Activated CD4-positive, alpha-beta memory T cell treated with anti-CD3 and anti-CD28 coated beads for 36 hours (primary cell): ENCODE measurements around the gene DENND1C. TPM values are rescaled to one million over a fixed set of nuclear protein-coding genes. Genes with fewer than 3 reads are reported as not detected.

ENCODE experiments used
- CTCF ChIA-PET: fragments of 350-600 bp; sonication (Branson Sonifier 250); formaldehyde crosslinking; loops from one replicate; lab custom pipeline; 2021; ENCODE audit warnings: antibody characterized with exemption, inconsistent platforms; lab: Charles Lee
- POLR2A ChIA-PET: fragments of 350-600 bp; sonication (Branson Sonifier 250); formaldehyde crosslinking; loops from one replicate; lab custom pipeline; 2021; ENCODE audit warnings: antibody characterized with exemption; lab: Charles Lee
- DNase-seq: peaks from one replicate; pipeline ENCODE4 v3.0.0-alpha.2; 2020
- H3K27ac Mint-ChIP-seq: one replicate; pipeline ENCODE4 v1.8.0; 2021; ENCODE audit warnings: mixed read lengths
- H3K27me3 Mint-ChIP-seq: one replicate; pipeline ENCODE4 v1.8.0; 2021; ENCODE audit warnings: mixed read lengths
- H3K36me3 Mint-ChIP-seq: one replicate; pipeline ENCODE4 v1.8.0; 2021; ENCODE audit warnings: mixed read lengths
- H3K4me1 Mint-ChIP-seq: one replicate; pipeline ENCODE4 v1.8.0; 2021; ENCODE audit warnings: low read depth, mixed read lengths
- H3K4me3 Mint-ChIP-seq: one replicate; pipeline ENCODE4 v1.8.0; 2021; ENCODE audit warnings: mild to moderate bottlenecking, mixed read lengths
- H3K9me3 Mint-ChIP-seq: one replicate; pipeline ENCODE4 v1.8.0; 2021; ENCODE audit warnings: mixed read lengths
- intact Hi-C: fragments of 100-400 bp; cut with micrococcal nuclease; formaldehyde crosslinking; loops from one replicate; pipeline ENCODE4 v1.15.1; 2023
- total RNA-seq, 2 experiments: library from RNA; stranded (reverse); gene quantifications; one replicate each; pipeline ENCODE4 v1.2.3, GENCODE V29; 2021

Gene DENND1C
- total RNA-seq, 2 experiments from 2014 or later = 62.1 to 69.3 TPM

- Mint-ChIP-seq H3K27ac (no peak overlapping the region), H3K36me3 (peaks cover 14% of the 10 kb centered on the region), H3K4me1 (peaks cover 14% of the 10 kb centered on the region), H3K9me3 (no peaks in the 10 kb centered on the region), H3K4me3 (no peak overlapping the region), H3K27me3 (no peaks in the 10 kb centered on the region)
- intact Hi-C loops = no loop called here
- ChIA-PET POLR2A (interaction anchor here (1.4 kb wide), 1 partner anchor 51 kb away, joined by 3 read pairs; the partner anchor contains the start of gene KHSRP), CTCF (no interaction called here)
- no peak for DNase-seq
Observed at GRCh38 chr19:6475321-6476108, 6.1 kb downstream of the DENND1C start.

GRCh38 chr19:6473647-6474046 is 7.9 kb downstream of the DENND1C start:
- POLR2A ChIA-PET = no interaction called here
- Mint-ChIP-seq H3K36me3 (peaks cover 21% of the 10 kb centered on the region), H3K4me1 (peaks cover 5% of the 10 kb centered on the region), H3K27ac (no peak overlapping the region), H3K4me3 (no peak overlapping the region), H3K27me3 (no peaks in the 10 kb centered on the region), H3K9me3 (no peaks in the 10 kb centered on the region)
- no peak for DNase-seq
- intact Hi-C loops = no loop called here
- CTCF ChIA-PET = interaction anchor here (0.9 kb wide), 1 partner anchor 8 kb away, joined by 3 read pairs; the partner anchor contains the start of gene DENND1C

GRCh38 chr19:6472713-6473112 is 8.9 kb downstream of the DENND1C start:
- DNase-seq = no peak
- peaks cover 26% of the 10 kb centered on the region for H3K36me3 Mint-ChIP-seq
- H3K4me3 Mint-ChIP-seq = no peak overlapping the region
- intact Hi-C loops = no loop called here
- no peak overlapping the region for H3K27ac Mint-ChIP-seq
- ChIA-PET CTCF (interaction anchor here (0.9 kb wide), 1 partner anchor 9 kb away, joined by 3 read pairs; the partner anchor contains the start of gene DENND1C), POLR2A (interaction anchor here (0.6 kb wide), 1 partner anchor 112 kb away, joined by 3 read pairs; the partner anchor contains the start of gene CLPP)
- H3K27me3 Mint-ChIP-seq = no peaks in the 10 kb centered on the region
- H3K9me3 Mint-ChIP-seq = no peaks in the 10 kb centered on the region
- H3K4me1 Mint-ChIP-seq = peaks cover 5% of the 10 kb centered on the region

GRCh38 chr19:6471076-6471475 is 10.5 kb downstream of the DENND1C start:
- Mint-ChIP-seq H3K4me3 (no peak overlapping the region), H3K27me3 (no peaks in the 10 kb centered on the region), H3K27ac (no peak overlapping the region), H3K4me1 (peaks cover 5% of the 10 kb centered on the region), H3K9me3 (no peaks in the 10 kb centered on the region), H3K36me3 (peaks cover 20% of the 10 kb centered on the region)
- intact Hi-C loops = no loop called here
- POLR2A ChIA-PET = no interaction called here
- no peak for DNase-seq
- CTCF ChIA-PET = no interaction called here

- no peaks in the 10 kb centered on the region for H3K27me3 Mint-ChIP-seq
- DNase-seq = no peak
- H3K4me3 Mint-ChIP-seq = no peak overlapping the region
- no peak overlapping the region for H3K27ac Mint-ChIP-seq
- ChIA-PET POLR2A (no interaction called here), CTCF (no interaction called here)
- intact Hi-C loops = no loop called here
- peaks cover 5% of the 10 kb centered on the region for H3K4me1 Mint-ChIP-seq
- H3K9me3 Mint-ChIP-seq = no peaks in the 10 kb centered on the region
- peaks cover 18% of the 10 kb centered on the region for H3K36me3 Mint-ChIP-seq
Observed at GRCh38 chr19:6470173-6470572, 11.4 kb downstream of the DENND1C start.

GRCh38 chr19:6467384-6467783 is 14.2 kb downstream of the DENND1C start:
- H3K36me3 Mint-ChIP-seq = peaks cover 15% of the 10 kb centered on the region
- no peaks in the 10 kb centered on the region for H3K27me3 Mint-ChIP-seq
- ChIA-PET CTCF (no interaction called here), POLR2A (no interaction called here)
- H3K27ac Mint-ChIP-seq = no peak overlapping the region
- no peak for DNase-seq
- H3K9me3 Mint-ChIP-seq = no peaks in the 10 kb centered on the region
- no peak overlapping the region for H3K4me3 Mint-ChIP-seq
- intact Hi-C loops = no loop called here
- peaks cover 9% of the 10 kb centered on the region for H3K4me1 Mint-ChIP-seq

GRCh38 chr19:6466526-6467248 is 14.9 kb downstream of the DENND1C start:
- no peaks in the 10 kb centered on the region for H3K9me3 Mint-ChIP-seq
- intact Hi-C loops = no loop called here
- H3K4me1 Mint-ChIP-seq = peaks cover 9% of the 10 kb centered on the region
- DNase-seq = no peak
- H3K27me3 Mint-ChIP-seq = no peaks in the 10 kb centered on the region
- ChIA-PET CTCF (no interaction called here), POLR2A (no interaction called here)
- no peak overlapping the region for H3K4me3 Mint-ChIP-seq
- no peak overlapping the region for H3K27ac Mint-ChIP-seq
- H3K36me3 Mint-ChIP-seq = peaks cover 15% of the 10 kb centered on the region

- intact Hi-C loops = no loop called here
- H3K36me3 Mint-ChIP-seq = peaks cover 13% of the 10 kb centered on the region
- DNase-seq = no peak
- ChIA-PET POLR2A (no interaction called here), CTCF (interaction anchor here (1.2 kb wide), 1 partner anchor 16 kb away, joined by 3 read pairs; the partner anchor contains the start of gene DENND1C)
- no peak overlapping the region for H3K27ac Mint-ChIP-seq
- no peak overlapping the region for H3K4me3 Mint-ChIP-seq
- H3K4me1 Mint-ChIP-seq = peaks cover 9% of the 10 kb centered on the region
- H3K9me3 Mint-ChIP-seq = no peaks in the 10 kb centered on the region
- H3K27me3 Mint-ChIP-seq = no peaks in the 10 kb centered on the region
Observed at GRCh38 chr19:6465663-6466062, 15.9 kb downstream of the DENND1C start.

GRCh38 chr19:6465006-6465405 is 16.6 kb downstream of the DENND1C start:
- Mint-ChIP-seq H3K36me3 (peaks cover 9% of the 10 kb centered on the region), H3K27ac (no peak overlapping the region), H3K4me1 (peaks cover 12% of the 10 kb centered on the region), H3K27me3 (no peaks in the 10 kb centered on the region), H3K4me3 (no peak overlapping the region), H3K9me3 (no peaks in the 10 kb centered on the region)
- ChIA-PET POLR2A (no interaction called here), CTCF (interaction anchor here (1.2 kb wide), 1 partner anchor 16 kb away, joined by 3 read pairs; the partner anchor contains the start of gene DENND1C)
- intact Hi-C loops = no loop called here
- no peak for DNase-seq

- intact Hi-C loops = loop anchor here (5.0 kb wide), 1 partner anchor 53 kb away; no protein-coding TSS in a partner anchor
- peak; percentile 58 for DNase-seq
- Mint-ChIP-seq H3K4me3 (peak within 1 kb of the TSS; percentile 32), H3K27me3 (no peaks in the 10 kb centered on the region), H3K36me3 (peaks cover 7% of the 10 kb centered on the region), H3K4me1 (peaks cover 15% of the 10 kb centered on the region), H3K9me3 (no peaks in the 10 kb centered on the region), H3K27ac (no peak within 1 kb of the TSS)
- CTCF ChIA-PET = interaction anchor here (1.2 kb wide), 1 partner anchor 17 kb away, joined by 3 read pairs; the partner anchor contains the start of gene DENND1C
- POLR2A ChIA-PET = interaction anchor here (0.7 kb wide), 1 partner anchor 78 kb away, joined by 3 read pairs; no protein-coding TSS in a partner anchor
Observed at GRCh38 chr19:6464070-6464873, 17.3 kb downstream of the DENND1C start, which contains the start of gene CRB3. Gene CRB3 (plus strand): TSS chr19:6464271. CDS start chr19:6464702, 431 bp downstream.

- intact Hi-C loops = loop anchor here (1.0 to 5.0 kb wide), 6 partner anchors 21 to 261 kb away; partner anchors contain the start of genes DENND1C and GTF2F1
- CTCF ChIA-PET = interaction anchor here (0.6 kb wide), 1 partner anchor 61 kb away, joined by 4 read pairs; no protein-coding TSS in a partner anchor
- H3K36me3 Mint-ChIP-seq = peaks cover 11% of the 10 kb centered on the region
- peaks cover 8% of the 10 kb centered on the region for H3K9me3 Mint-ChIP-seq
- H3K27me3 Mint-ChIP-seq = no peaks in the 10 kb centered on the region
- peak; percentile 98 for DNase-seq
- peaks cover 21% of the 10 kb centered on the region for H3K4me1 Mint-ChIP-seq
- peak overlapping the region; percentile 91 for H3K4me3 Mint-ChIP-seq
- peak overlapping the region; percentile 88 for H3K27ac Mint-ChIP-seq
- POLR2A ChIA-PET = interaction anchor here (1.1 kb wide), 1 partner anchor 21 kb away, joined by 3 read pairs; the partner anchor contains the start of gene DENND1C
Observed at GRCh38 chr19:6460099-6460884, 21.3 kb downstream of the DENND1C start.
